Measurements from ENCODE around the gene ZDHHC14.

DNA sequence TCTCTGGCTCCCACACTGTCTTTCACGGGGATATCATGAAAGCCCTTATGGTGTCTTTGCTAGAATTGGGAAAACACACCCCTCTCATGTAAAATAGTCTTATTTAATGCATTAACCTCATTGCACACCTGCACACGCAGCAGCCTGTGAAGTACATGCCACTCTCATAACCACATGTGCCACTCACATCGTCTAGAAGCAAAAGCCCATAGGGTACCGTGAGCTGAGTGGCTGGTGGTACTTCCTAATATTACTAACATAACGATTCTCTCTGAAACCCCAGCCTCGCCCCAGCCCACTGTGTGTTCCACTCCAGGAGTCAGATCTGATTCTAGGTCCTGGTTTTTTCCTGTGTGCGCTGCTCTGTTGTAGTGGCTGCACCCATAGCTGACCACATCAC, 48.2 kb upstream of the ZDHHC14 start:
- TF ChIP-seq BCL11A (IDR thresholded peaks at IDR 0.05; ENCODE audit: low read depth in 2 of 2, low read length in 2 of 2) (no peak), EZH2 (IDR thresholded peaks at IDR 0.05; ENCODE audit: low read depth, low read length, severe bottlenecking) (no peak), SP1 (IDR thresholded peaks at IDR 0.05; ENCODE audit: low read depth, low read length) (no peak), YY1 (IDR thresholded peaks at IDR 0.05; ENCODE audit: low read depth, low read length) (no peak), MAFK (IDR thresholded peaks at IDR 0.05; ENCODE audit: low read depth, low read length) (no peak), CBX8 (IDR thresholded peaks at IDR 0.05; ENCODE audit: borderline replicate concordance, low read depth, low read length) (no peak)
- TF ChIP-seq, protein P1, sequence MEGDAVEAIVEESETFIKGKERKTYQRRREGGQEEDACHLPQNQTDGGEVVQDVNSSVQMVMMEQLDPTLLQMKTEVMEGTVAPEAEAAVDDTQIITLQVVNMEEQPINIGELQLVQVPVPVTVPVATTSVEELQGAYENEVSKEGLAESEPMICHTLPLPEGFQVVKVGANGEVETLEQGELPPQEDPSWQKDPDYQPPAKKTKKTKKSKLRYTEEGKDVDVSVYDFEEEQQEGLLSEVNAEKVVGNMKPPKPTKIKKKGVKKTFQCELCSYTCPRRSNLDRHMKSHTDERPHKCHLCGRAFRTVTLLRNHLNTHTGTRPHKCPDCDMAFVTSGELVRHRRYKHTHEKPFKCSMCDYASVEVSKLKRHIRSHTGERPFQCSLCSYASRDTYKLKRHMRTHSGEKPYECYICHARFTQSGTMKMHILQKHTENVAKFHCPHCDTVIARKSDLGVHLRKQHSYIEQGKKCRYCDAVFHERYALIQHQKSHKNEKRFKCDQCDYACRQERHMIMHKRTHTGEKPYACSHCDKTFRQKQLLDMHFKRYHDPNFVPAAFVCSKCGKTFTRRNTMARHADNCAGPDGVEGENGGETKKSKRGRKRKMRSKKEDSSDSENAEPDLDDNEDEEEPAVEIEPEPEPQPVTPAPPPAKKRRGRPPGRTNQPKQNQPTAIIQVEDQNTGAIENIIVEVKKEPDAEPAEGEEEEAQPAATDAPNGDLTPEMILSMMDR (IDR thresholded peaks at IDR 0.05; ENCODE audit: control extremely low read depth in 1 of 3, insufficient read depth in 1 of 3, low read depth in 1 of 3, low read length in 3 of 3) = no peak
- TF ChIP-seq, protein P2, sequence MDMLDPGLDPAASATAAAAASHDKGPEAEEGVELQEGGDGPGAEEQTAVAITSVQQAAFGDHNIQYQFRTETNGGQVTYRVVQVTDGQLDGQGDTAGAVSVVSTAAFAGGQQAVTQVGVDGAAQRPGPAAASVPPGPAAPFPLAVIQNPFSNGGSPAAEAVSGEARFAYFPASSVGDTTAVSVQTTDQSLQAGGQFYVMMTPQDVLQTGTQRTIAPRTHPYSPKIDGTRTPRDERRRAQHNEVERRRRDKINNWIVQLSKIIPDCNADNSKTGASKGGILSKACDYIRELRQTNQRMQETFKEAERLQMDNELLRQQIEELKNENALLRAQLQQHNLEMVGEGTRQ (IDR thresholded peaks at IDR 0.05; ENCODE audit: low read length) = no peak
